T-helper 9 cell (primary cell): ENCODE data around the gene ARSG.
A peak's percentile ranks its signal among the peaks of the same experiment; 100 is the strongest.
"Not testable (repeated sequence)": the region's sequence is repeated elsewhere in the genome, so short reads cannot be mapped to it uniquely, and the experiment has no call there.

Source experiments
- DNase-seq: peaks from one replicate; pipeline ENCODE4 v3.0.0-alpha.2; 2020

ARSG gene

DNA sequence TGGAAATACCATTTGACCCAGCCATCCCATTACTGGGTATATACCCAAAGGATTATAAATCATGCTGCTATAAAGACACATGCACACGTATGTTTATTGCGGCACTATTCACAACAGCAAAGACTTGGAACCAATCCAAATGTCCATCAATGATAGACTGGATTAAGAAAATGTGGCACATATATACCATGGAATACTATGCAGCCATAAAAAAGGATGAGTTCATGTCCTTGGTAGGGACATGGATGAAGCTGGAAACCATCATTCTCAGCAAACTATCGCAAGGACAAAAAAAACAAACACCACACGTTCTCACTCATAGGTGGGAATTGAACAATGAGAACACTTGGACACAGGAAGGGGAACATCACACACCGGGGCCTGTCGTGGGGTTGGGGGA is 9.3 kb upstream of the ARSG start:
- not testable (repeated sequence) for DNase-seq

GRCh38 chr17:68288375-68288774 is 2.9 kb upstream of the ARSG start:
- DNase-seq = no peak

DNA sequence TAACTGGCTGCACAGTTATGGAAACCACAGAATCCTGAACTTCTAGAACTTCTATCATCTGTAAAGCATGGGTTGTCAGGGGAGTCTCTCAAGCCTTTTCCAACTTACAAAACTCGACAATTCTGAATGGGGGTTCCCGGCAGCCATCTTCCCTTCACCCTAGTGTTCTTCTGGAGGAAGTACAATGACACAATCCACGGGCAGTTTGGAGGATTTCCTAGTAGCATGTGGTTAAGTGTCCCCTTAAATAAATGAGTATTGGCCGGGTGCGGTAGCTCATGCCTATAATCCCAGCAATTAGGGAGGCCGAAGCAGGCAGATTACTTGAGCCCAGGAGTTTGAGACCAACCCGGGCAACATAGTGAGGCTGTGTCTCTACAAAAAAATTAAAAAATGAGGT is 2.5 kb upstream of the ARSG start:
- DNase-seq = no peak

GRCh38 chr17:68289473-68289872 is 1.8 kb upstream of the ARSG start:
- DNase-seq = no peak

DNA sequence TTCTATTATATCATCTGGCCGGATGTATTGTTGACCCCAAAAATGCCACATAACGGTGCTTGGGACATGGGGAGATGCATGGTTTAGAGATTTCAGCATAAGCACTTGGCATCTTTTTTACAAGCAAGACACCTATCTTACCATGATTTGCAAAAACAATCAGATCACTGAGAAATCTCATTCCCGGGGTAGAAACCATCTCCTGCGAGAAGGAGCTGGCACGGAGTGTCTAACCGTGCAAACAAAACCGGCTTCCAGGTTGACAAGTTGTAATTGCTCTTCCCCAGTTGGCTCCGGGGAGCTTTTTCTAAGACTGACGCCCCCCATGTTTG is 1.4 kb upstream of the ARSG start:
- peak; percentile 7 for DNase-seq

- DNase-seq = peak; percentile 57
Measured at GRCh38 chr17:68290268-68290954, 884 bp upstream of the ARSG start.

DNA sequence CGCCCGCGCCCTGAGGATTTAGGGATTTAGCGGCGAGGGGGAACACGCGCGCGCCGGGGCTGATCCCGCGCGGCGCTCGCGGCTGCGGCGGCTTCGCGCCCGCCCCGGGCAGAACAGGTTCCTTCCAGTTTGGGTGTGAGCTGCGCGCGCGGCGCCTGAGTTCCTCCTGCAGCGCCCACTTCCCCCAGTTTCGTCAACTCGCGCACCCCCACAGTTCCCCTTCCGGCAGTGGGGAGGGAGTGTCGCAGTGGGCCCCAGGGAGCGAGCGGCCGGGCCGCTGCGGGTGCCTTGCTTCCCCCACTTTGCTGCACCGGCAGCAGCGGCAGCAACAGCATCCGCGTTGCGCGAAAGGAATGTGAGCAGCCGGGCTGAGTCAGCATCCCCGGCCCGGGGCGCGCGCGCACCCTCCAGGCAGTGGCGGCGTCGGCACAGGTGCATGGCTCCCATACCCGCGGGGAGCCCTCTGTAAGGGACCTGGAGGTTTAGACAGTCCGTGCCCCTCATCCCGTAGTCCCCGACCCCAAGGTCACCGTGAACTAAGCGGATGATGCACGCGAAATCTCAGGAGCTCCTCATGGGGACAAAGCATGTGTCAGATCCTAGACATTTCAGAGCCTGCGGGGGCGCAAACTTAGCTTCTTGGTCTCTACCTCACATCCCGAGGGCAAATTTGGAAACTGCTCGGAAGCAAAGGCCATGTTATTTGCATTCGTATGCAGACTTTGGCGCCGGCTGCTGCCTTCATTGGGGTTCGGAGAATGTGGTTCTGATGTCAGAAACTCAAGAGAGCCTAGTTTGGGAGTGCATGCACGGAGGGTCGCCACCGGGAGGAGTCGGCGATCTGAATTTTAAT is 767 bp downstream of the ARSG start:
- peak; percentile 88 for DNase-seq

GRCh38 chr17:68292689-68293040 is 1.4 kb downstream of the ARSG start:
- no peak for DNase-seq

DNA sequence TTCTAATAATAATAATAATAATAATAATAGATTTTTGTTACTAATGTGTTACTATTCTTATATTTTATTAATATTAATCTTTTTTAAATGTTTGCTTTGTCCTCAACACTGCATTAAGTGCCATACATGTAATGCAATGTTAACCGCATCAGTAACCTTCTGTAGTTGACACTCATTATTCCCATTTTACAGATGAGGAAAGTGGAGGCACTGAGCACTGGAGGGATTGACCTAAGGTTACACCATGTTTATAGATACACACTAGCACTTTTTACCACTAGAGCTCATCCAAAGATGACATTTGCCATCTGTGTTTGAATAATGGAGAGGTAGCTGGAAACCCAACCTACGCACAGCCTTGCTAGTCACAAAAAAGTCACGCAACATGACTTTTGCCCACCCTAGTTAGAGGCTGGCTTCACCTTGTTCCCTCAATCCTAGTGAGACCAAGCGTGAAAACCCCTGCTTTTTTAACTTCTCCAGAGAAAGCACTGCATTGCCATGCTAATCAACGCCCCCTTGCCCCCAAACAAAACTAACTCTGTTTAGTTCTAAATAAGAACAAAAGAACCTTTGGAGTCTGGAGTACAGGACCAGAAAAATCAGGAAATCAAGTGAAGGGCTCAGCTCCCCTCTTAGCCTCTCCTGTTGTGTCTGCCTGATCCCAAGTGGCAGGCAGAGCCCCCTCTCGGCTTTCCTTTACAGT is 2.3 kb downstream of the ARSG start:
- DNase-seq = no peak

- no peak for DNase-seq
Measured at GRCh38 chr17:68294196-68294555, 2.9 kb downstream of the ARSG start.

- DNase-seq = no peak
Measured at GRCh38 chr17:68294617-68295016, 3.3 kb downstream of the ARSG start.

- no peak for DNase-seq
Measured at GRCh38 chr17:68295086-68295485, 3.8 kb downstream of the ARSG start.

DNA sequence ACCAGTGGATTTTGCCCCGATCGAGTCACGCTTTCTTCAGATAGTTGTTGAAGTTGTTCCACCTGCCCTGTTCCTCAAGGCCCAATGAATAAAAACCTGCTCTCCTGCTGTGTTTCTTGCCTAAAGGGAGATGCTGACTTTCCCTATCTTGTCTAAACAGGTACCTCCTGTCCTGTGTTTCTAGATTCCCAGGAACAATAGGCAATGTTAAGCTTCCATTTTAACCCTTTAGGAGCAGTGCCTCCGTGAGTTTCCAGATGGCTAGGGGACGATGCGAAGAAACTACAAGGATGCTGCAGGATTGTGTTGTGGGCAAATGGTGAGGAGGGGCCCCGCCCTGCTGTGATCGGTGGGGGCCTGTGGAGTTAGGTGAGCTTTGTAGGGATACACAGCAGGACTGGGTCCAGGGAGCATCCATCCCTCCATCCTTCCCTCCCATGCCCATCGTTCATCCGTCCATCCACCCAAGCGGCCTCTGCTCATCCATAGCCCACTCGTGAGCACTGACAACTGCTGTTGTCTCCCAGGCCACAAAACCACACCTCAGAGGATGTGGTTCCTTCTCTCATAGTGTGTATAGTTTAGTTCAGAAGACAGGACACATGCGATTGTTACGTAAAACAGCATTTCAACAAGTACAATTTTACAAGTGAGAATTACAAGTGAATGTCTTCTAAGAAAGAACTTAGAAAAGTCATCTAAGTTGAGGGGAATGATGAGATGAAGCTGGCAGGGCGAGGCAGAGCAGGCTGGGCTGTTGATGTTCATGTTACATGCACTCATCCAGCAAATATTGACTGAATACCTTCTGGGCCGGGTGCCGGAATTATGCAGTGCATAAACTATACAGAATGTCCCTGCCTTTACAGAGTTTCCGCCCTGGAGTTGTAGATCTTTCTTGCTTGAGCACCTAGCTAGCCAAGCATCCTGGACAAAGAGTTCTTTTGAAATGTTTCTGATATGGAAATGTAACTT is 5.2 kb downstream of the ARSG start:
- DNase-seq = peak; percentile 60

DNA sequence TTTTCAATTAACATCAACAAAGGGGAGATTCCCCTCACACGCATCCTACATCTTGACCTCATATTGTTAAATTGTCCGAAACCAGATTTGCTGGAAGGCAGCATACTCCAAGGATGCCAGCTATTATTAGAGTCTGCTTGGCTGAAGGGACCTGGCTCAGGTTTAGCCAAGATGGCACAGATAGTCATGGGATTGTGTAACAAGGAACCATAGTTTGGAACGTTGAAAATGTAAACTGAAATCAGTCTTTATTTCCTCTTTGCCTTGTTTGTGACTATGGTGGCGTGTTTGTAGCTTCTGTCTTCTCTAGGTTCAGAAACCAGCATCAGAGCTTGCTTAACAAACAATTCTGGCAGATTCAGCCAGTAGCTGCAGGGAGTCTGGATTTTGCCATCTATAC is 5.9 kb downstream of the ARSG start:
- no peak for DNase-seq

- DNase-seq = no peak
Measured at GRCh38 chr17:68298601-68299000, 7.3 kb downstream of the ARSG start.

- DNase-seq = no peak
Measured at GRCh38 chr17:68299817-68300216, 8.5 kb downstream of the ARSG start.

- no peak for DNase-seq
Measured at GRCh38 chr17:68301438-68301959, 10.2 kb downstream of the ARSG start.

DNA sequence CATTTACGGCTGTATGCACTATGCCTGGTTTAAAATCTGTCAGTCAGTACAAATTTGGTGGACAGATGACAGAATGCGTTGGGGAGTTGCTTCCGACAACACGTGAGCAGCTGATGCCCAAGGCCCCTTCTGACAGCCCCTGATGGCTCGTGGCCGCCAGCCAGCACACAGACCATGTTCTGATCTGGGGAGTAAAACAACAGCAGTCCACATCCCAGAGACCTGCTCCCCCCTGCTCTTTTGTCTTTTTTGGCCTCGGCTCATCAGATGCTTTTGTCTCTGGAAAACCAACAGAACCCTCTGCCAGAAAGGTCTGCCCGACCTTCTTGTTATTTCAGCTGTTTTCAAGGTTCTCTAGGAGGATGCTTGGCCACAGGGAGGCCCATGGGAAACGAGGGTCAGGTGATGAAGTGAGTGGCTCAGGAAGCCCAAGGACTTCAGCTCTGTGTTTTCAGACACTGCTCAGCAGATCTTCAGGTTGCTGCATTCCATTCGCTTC is 10.8 kb downstream of the ARSG start:
- no peak for DNase-seq

DNA sequence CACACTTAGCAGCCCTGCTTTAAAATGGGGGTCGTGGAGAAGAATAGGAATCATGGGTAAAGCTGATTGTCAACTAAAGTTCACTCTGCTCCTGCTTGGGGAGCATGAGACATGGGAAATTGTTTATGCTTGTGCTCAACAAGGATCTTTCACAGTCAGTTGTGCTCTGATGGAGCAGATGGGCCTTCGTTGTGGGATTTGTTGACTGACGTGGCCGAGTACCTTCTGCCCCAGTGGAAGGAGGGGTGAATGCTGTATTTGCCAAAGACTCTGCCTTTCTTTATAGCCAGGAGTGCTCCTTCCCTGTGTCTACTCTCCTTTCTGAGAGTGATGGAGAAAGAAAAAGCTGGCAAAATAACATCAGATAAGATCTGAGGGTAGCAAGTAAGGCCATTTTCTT is 11.4 kb downstream of the ARSG start:
- no peak for DNase-seq

DNA sequence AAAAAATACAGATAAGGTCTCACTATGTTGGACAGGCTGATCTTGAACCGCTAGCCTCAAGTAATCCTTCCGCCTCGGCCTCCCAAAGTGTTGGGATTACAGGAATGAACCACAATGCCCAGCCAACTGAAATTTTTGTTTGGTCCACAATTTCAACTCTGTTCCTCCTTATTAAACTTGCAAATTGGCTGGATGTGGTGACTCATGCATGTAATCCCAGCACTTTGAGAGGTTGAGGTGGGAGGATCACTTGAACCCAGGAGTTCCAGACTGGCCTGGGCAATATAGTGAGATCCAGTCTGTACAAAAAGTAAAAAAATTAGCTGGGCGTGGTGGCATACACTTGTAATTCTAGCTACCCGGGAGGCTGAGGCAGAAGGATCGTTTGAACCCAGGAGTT is 13.4 kb downstream of the ARSG start:
- no peak for DNase-seq

DNA sequence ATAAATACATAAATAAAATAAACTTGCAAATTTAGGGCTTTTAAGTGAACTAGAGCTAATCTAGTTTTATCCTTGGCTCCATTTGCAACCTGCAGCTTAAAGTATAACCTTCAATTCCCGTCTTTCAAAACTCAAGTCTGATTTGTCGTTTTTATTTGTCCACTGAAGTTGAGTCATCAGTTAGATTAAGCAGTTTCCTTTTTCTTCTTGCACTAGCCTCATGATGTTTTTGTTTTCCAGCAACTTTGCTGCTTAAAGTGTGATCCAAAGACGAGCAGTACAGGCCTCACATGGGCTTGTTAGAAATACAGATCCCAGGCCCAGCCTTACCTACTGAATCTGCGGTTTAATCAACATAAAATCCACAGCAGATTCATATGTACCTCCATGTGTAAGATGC is 13.8 kb downstream of the ARSG start:
- DNase-seq = no peak

GRCh38 chr17:68306819-68307218 is 15.5 kb downstream of the ARSG start:
- DNase-seq = no peak
